ENCODE data around the gene CBFA2T2. TPM values are rescaled to one million over a fixed set of nuclear protein-coding genes. Genes with fewer than 3 reads are reported as not detected.
"Not testable (repeated sequence)": the region's sequence is repeated elsewhere in the genome, so short reads cannot be mapped to it uniquely, and the experiment has no call there.

The CBFA2T2 gene
- total RNA-seq, 1 experiment from 2014 or later: 8.6 TPM

DNA sequence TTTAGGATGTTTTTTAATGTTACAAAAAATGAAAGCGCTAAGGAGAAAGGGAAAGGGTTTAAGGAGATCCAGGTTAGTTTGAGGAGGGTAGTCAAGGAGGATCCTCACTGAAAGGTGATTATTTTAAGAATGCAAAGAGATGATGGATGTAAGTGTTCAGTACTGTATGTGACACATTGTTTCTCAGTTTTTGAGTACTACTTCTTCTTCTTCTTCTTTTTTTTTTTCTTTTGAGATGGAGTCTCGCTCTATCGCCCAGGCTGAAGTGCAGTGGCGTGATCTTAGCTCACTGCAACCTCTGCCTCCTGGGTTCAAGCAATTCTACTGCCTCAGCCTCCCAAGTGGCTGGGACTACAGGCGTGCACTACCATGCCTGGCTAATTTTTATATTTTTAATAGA, 83.4 kb downstream of the CBFA2T2 start:
- DNase-seq (ENCODE audit: low read depth): not testable (repeated sequence)

DNA sequence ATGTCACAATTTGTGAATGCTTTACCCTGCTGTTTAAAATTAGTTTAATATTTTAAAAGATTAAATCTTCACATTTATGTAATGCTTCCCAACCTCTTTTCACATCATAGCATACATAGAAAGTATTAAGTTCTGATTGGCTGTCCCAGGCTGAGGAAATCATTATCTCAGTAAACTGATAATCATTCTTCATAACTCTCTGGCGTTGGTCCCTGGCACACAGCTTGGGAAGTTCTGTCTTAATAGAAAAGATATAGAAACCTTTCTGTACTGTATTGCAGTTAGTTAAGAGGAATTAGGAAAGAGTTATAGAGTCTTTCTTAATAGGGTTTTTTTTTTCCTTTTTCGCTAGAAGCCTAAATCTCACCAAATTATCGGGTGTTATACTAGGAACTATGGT, 85.4 kb downstream of the CBFA2T2 start:
- no peak for DNase-seq (ENCODE audit: low read depth)

DNA sequence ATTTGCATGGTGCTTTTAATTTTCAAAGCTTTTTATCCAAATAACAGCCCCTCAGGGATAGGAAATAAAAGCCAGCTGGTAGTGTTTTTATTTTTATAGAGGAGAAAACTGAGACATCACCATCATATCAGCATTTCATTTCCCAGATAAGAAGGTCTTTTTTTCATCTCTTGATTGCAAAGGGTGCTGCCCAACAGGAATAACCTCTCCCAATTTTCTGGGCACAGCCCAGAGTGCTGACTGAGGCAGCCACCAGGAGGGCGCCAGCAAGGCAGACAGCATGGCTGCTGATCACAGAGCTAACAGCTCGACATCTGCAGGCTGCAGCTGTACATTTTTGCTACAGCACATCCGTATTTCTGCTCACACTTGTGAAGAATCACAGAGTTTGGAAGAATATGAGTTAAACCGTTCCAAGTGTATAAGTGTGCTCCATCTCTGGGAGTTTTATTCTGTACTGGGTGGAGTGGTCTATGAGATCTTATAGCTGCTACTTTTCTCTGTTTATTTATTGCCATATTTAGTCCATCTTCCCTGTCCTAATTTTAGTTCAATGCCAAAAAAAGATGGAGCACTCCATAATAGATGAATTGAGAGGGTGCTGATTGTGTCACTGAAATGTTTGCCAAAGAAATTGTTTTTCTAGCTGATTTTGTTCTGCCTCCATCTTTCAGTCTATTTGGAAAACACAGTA, 86.7 kb downstream of the CBFA2T2 start:
- DNase-seq (ENCODE audit: low read depth): no peak

DNA sequence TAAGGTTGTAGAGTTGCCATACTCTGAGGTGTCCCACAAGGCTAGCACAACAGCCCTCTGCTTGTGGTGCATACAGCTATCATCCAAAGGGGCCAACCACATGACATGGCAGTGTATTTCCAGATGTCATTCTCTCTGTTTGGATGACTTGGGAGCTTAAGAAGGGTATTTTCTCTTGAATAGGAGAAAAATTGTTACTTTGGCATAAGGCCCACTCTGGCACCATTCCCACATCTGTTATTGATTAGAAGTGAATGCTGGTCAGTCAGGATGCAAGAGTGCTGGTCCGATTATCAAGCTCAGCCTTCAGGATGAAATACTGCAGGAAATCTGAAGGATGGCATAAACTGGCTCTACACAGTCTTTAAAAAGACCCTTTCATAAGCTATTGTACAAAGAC, 88.6 kb downstream of the CBFA2T2 start:
- no peak for DNase-seq (ENCODE audit: low read depth)

DNA sequence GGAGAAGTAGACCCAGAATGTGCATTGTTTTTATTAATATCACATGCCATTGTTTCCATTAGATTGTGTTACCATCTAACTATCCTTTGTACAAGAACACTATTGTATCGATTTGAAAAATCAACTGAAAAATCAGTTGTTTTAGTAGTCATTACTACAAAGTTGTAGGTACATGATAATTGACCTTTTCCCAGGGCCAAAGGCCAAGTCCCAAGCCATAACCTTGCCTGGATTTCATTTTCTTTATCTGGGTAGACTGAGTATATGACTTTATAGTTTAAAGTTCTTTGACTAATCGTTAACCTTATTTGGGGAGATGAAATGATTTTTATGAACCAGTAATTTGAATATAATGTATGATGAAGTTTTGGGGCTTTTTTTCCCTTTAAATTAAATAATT, 93.2 kb downstream of the CBFA2T2 start:
- no peak for DNase-seq (ENCODE audit: low read depth)

DNA sequence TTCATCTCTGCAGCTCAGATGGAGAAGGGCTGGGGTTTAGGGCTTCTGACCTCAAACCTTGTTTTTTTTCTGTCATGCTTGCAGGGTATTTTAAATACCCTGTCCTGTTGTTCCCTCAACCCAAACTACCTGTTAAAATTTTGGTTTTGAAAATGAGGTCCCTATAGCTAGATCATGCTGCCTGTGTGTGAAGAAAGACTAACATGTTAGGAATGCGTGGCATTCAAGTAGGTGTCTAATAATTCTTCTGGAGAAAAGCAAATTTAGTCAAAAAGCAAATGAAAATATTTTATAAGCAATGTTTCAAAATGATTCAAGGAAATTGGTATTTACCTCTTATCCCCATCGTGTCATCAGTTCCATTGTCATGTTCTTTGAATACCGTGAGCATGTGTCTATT, 95.1 kb downstream of the CBFA2T2 start:
- no peak for DNase-seq (ENCODE audit: low read depth)

DNA sequence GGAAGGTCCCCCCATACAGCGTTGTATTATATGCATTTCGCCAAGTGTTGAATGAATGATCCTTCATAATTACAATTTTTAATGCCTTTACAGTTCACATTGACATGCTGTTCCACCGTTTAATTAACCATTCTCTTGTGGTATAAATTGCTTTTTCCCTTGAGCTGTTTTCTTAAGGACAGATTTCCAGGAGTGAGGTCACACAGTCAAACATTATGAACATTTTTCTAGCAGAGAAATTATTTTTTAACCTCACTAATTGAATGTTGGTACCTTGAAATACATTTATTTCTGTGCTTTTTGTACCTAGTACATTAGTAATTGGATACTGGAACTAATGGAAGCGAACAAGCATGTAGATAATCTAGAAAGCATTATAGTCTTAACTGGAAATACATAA, 95.5 kb downstream of the CBFA2T2 start:
- no peak for DNase-seq (ENCODE audit: low read depth)

DNA sequence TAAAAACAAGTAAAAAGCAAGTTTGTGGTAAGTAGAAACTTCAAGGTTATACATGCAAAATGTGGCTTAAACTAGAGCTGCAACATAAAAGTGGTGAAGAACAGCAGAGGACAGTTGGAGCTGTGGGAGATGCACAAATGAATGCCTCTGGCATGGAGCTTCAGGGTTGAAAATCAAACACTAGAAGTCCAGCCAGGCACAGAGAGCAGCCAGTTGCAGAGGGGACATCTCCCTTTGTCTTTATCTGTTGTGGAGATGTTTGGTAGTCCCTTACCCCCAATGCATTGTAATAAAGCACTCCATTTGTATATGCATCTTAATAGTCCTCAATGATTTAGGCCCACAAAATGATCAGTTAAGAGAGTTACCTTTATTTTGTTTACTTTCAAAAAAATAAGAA, 99.2 kb downstream of the CBFA2T2 start:
- DNase-seq (ENCODE audit: low read depth): no peak

DNA sequence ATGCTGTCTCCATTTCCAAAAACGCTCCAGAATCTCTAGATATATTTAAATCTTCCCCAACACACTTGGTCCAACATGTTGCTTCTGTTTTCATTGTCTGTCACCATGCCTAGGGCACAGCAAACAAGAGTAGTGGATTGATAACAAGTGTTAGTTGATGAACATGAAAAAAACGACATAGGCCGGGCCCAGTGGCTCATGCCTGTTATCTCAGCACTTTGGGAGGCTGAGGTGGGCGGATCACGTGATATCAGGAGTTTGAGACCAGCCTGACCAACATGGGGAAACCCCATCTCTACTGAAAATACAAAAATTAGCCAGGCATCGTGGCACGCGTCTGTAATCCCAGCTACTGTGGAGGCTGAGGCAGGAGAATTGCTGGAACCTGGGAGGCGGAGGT, 102.0 kb downstream of the CBFA2T2 start:
- DNase-seq (ENCODE audit: low read depth): not testable (repeated sequence)

DNA sequence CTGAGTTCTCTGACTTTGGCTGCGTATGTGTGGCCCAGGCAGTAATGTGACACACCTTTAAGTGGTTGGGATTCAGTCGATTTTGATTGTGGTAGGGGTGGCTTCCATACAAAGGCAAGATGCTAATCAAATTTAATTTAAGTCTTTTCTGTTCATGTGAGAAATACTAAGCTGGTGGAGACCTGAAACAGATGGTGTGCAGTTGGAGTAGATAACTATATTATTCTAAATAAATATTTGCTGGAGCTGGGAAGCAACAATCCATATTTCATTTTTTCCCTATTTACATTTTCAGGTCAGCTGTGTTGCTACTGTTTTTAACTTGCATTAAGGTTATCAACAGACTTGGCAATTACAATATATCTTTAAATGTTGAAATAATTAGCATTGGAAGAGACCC, 104.8 kb downstream of the CBFA2T2 start:
- DNase-seq (ENCODE audit: low read depth): no peak

DNA sequence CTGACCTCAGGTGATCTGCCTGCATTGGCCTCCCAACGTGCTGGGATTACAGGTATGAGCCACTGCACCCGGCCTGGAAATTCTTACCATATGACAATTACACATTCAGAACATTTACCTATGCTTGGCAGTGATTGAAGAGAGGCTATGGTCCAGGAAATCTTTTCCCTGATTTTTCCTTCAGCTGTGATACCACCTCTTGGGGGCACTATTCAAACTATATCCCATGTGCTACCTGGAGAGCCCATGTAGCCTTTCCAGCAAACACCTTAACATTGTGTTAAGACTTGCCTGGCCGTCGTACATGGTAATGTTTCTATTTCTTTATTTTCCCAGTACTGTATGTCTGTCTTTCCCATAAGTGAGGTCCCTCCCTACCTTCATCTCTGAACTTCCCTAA, 110.5 kb downstream of the CBFA2T2 start:
- DNase-seq (ENCODE audit: low read depth): no peak

DNA sequence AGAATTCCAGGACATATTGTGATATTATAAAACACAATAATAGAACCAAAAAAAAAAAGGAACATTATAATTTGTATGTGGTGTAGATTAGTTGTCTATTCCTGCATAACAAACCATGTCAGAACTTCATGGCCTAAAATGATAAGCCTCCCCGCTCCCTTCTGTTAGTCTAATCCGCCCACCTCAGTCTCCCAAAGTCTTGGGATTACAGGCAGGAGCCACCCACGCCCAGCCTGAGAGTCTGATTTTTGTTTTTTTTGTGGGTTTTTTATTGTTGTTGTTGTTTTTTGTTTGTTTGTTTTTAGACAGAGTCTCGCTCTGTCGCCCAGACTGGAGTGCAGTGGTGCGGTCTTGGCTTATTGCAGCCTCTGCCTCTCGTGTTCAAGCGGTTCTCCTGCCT, 111.1 kb downstream of the CBFA2T2 start:
- DNase-seq (ENCODE audit: low read depth): no peak

DNA sequence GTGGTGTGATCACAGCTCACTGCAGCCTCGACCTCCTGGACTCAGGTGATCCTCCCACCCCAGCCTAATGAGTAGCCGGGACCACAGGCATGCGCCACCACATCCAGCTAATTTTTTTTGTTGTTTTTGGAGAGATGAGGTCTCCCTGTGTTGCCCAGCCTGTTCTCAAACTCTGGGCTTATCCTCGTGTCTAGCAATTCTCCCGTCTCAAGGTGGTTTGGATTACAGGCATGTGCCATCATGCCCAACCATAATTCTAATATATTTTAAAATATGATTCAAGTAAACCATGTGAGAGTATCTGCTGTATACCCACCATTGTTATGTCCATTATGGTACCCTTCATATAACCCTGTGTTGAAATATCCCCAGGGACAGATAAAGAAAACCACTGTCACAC, 112.0 kb downstream of the CBFA2T2 start:
- no peak for DNase-seq (ENCODE audit: low read depth)

DNA sequence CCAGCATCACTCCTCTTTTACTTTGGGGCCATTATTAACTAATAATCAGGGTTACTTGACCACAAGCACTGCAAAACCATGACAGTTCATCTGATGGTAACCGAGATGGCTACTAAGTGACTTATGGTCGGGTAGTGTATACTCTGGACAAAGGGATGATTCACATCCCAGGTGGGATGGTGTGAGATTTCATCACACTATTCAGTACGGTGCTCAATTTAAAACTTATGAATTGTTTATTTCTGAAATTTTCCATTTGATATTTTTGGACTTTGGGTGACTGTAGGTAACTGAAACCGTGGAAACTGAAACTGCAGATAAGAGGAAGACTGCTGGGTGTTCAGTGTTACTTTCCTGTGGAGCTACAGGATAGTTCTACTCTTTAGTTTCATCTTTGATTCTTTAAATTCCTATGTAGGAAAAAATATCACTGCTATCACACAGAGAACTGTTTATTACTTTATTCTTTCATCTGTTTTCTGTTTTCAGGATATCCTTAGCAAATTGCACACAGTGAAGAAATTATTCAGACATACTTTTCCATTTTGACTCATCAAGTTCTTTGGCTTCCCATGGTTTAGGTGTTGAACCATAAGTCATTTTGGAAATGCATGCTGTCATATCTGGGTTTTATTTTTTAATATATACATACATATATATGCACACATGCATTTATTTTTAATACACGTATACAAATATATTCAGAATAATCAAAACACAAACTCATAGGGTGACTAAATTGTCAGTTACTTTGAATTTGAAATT, 113.1 kb downstream of the CBFA2T2 start:
- DNase-seq (ENCODE audit: low read depth): peak; percentile 11

DNA sequence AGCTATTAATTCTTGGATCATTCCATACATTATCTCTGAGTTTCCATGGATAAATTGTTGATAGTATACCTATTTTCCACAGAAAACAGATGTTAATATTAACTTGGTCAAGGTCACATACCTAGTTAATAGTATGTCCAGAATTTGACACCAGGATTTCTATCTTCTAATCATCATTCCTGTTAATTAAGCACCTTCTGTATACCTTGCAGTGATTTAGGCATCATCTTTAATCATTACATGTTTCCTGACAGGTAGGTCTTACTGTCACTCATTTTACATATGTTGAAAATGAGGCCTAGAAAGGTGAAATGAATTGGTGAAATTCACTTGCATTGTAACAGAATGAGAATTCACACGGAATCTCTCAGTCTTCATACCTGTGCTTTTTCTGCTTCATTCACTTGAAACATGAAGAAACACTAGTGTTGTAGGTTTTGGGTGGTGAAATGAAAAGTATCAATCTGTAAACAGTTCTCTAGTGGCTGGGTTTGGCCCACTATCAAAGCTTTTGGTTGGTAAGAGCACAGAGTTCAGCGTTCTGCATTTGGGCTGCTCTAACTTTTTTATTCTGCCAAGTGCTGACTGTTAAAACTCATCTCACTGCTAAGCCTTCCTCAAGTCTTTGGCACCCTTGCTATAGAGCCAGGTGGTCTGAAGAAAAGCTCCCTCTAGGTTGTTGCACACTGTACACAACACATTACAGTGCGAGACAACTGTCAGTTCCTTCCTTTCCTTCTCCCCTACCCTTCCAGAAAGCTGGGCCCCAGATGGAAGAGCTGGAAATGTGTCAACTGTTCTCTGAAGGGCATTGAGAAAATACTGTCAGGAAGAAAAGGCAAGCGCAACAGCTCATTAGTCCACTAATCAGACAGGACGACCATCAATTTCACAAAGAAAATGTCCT, 114.4 kb downstream of the CBFA2T2 start:
- no peak for DNase-seq (ENCODE audit: low read depth)

DNA sequence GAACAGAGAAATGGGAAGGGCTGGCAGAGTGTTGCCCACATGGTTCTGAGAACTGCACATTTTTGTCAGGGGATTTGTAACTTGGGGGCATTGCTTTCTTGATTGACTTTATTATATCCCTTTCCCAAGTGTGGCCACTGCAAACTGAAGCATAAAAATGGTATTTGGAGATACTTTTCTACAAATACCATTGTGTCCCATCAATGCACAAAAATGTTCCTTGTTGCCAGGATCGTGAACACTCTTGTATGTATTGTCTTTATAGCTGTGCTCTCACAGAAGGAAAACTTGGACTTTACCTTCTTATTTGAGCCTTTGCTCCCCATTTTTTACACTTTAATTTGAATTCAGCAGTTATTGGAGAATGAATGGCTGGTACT, 115.1 kb downstream of the CBFA2T2 start:
- DNase-seq (ENCODE audit: low read depth): no peak

DNA sequence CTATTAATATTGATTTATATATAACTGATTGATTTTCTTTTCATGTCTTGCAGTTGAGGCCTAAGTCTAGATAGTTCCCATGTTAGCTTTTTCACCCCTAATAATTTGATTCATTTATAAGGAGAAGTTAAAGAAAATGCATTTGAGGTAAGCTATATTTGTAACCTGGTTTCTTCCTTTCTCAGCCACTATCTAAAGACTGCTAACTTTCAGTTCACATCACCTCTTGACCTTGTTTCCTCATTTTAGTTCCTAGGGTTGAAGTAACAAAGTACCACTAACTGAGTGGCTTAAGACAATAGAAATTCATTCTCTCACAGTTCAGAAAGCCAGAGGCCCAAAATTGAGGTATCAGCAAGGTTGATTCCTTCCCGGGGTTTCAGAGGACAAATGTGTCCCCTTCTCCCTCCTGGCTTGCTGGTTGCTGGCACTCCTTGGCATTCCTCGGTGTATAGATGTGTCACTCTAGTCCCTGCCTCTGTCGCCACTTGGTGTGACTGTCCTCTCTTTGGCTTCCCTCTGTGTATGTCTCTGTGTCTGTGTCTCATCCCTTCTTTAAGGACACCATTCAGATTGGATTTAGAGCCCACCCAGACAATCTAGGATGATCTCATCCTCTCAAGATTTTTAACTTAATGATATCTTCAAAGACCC, 116.3 kb downstream of the CBFA2T2 start:
- DNase-seq (ENCODE audit: low read depth): no peak

DNA sequence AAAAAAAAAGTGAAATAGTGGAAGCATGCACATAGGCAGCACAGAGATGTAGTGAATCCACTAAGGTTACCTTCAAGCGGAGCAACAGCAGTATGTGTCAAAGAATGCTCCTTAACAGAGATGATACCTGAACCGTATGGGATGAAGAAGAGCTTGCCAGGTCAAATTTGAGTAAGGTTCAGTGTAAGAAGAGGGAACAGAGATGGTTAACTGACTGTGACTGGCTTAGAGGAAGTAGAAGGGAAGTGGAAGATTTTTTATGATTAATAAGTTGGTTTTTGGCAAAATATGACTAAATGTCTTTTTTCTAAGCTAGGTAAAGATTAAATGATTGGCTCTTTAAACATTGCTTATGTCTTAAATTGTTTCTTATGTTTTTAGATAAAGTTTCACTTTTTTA, 119.6 kb downstream of the CBFA2T2 start:
- no peak for DNase-seq (ENCODE audit: low read depth)

DNA sequence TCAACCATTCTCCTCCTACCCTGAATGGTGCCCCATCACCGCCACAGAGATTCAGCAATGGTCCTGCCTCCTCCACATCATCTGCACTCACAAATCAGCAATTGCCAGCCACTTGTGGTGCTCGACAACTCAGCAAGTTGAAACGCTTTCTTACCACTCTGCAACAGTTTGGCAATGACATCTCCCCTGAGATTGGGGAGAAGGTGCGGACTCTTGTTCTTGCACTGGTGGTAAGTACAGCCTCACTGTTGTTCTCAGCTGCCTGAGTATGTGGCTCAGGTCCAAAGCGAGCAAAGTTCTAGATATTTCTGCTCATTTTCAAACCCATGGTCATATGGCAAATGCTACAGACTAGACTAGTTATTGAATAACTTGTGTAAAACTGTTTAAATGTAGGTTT, 121.2 kb downstream of the CBFA2T2 start:
- DNase-seq (ENCODE audit: low read depth): no peak

DNA sequence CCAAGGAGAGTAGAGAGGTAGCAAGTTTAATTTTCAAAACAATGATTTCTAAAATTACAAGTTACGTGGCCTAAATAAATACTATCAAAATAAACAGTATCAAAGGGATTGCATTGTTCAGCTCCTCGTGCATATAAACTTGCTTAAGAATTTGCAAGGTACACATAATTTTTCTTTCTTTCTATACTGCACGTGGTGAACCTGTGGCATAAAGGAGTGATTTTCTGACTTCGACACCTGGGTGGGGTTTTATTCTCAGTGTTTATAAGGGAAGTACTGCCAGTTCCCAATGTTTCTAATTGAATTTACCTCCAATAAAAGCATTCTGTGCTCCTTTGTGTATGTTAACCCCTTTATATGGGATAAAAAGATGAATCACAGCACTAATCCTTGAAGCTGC, 122.1 kb downstream of the CBFA2T2 start:
- no peak for DNase-seq (ENCODE audit: low read depth)

DNA sequence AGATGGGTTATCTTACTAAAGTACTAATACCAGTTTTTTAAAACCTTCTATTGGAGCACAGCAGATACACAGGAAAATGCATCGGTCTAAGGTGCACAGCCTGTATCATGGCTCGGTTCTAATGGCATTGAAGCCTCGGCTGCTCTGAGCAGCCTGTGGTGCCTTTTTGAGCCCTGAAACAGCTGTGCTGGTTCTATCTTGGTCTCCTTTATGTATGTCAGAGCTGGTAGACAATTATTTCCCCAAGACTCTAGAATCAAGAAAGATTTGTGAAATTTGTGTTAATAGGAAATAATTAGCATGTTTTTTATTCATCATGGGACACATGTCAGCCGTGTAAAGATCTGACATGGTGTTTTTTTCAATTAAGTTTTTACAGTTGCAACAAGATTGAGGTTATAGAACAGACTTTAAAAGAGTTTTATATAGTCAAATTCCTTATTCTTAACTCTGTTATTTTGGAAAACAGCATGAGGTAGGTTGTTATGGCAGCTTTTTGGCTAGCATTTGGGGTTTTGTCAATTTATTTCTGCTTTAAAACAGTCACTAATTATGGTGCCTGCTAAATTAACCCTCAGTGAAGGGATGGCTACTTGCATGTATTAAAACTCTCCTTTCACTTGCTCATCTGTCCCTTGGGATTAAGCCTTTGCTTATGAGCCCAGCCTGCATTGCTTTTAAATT, 132.0 kb downstream of the CBFA2T2 start:
- peak; percentile 2 for DNase-seq (ENCODE audit: low read depth)

All from LHCN-M2 (cell line).